GM23338 (cell line): ENCODE data around the gene LMF1. TPM values are rescaled to one million over a fixed set of nuclear protein-coding genes. Genes with fewer than 3 reads are reported as not detected.

ENCODE experiments used
- ATAC-seq: fragments of 200-7000 bp; cut with Tn5 transposase; 3 replicates; pipeline ENCODE4 v1.9.1; 2020
- DNase-seq: peaks from one replicate; pipeline ENCODE4 v3.0.0-alpha.2; 2015; ENCODE audit warnings: low spot score
- H2AFZ ChIP-seq: fragments of 200-600 bp; sonication (generic); 2 replicates; pipeline ENCODE4 v1.8.0; 2016; ENCODE audit warnings: antibody characterized with exemption, mild to moderate bottlenecking, moderate library complexity
- H3F3A ChIP-seq: fragments of 200-600 bp; sonication (generic); replicated peaks from 2 replicates; pipeline ENCODE4 v1.8.0; 2017; ENCODE audit warnings: antibody characterized with exemption, mixed run types, low read depth
- H3K27ac ChIP-seq: fragments of 200-600 bp; sonication (generic); 2 replicates; pipeline ENCODE4 v1.6.1; 2016; ENCODE audit warnings: low read depth
- H3K27me3 ChIP-seq: fragments of 200-600 bp; sonication (generic); 2 replicates; pipeline ENCODE4 v1.8.0; 2016; ENCODE audit warnings: mild to moderate bottlenecking, mixed run types, moderate library complexity; ENCODE audit not compliant: insufficient read depth
- H3K36me3 ChIP-seq: fragments of 200-600 bp; sonication (generic); 2 replicates; pipeline ENCODE4 v1.8.0; 2016; ENCODE audit warnings: mild to moderate bottlenecking; ENCODE audit not compliant: insufficient read depth
- H3K4me1 ChIP-seq: fragments of 200-600 bp; sonication (generic); 2 replicates; pipeline ENCODE4 v1.8.0; 2016; ENCODE audit warnings: mild to moderate bottlenecking, moderate library complexity; ENCODE audit not compliant: insufficient read depth
- H3K4me2 ChIP-seq: fragments of 200-600 bp; sonication (generic); 2 replicates; pipeline ENCODE4 v1.7.1; 2017; ENCODE audit warnings: mixed run types
- H3K4me3 ChIP-seq: fragments of 200-600 bp; sonication (generic); 2 replicates; pipeline ENCODE4 v1.6.1; 2016; ENCODE audit warnings: mixed run types
- H3K79me2 ChIP-seq: fragments of 200-600 bp; sonication (generic); replicated peaks from 2 replicates; pipeline ENCODE4 v1.8.0; 2017; ENCODE audit warnings: mild to moderate bottlenecking; ENCODE audit not compliant: insufficient read depth
- H3K9me2 ChIP-seq: fragments of 200-600 bp; sonication (generic); 2 replicates; pipeline ENCODE4 v1.8.0; 2017; ENCODE audit not compliant: insufficient read depth
- H4K20me1 ChIP-seq: fragments of 200-600 bp; sonication (generic); replicated peaks from 2 replicates; pipeline ENCODE4 v1.8.0; 2017; ENCODE audit warnings: mild to moderate bottlenecking; ENCODE audit not compliant: insufficient read depth
- H3K27ac Mint-ChIP-seq: 2 replicates; pipeline ENCODE4 v1.8.0; 2020; ENCODE audit warnings: inconsistent platforms, mild to moderate bottlenecking, moderate library complexity, mixed read lengths
- H3K27me3 Mint-ChIP-seq: 3 replicates; pipeline ENCODE4 v1.8.0; 2022; ENCODE audit warnings: low read depth, mild to moderate bottlenecking, moderate library complexity, mixed read lengths, inconsistent platforms; ENCODE audit not compliant: insufficient read depth, poor library complexity
- H3K36me3 Mint-ChIP-seq: 3 replicates; pipeline ENCODE4 v1.8.0; 2021; ENCODE audit warnings: low read depth, mild to moderate bottlenecking, inconsistent platforms, moderate library complexity, mixed read lengths
- H3K4me1 Mint-ChIP-seq: 3 replicates; pipeline ENCODE4 v1.8.0; 2020; ENCODE audit warnings: mild to moderate bottlenecking, inconsistent platforms, mixed read lengths
- H3K4me3 Mint-ChIP-seq: 3 replicates; pipeline ENCODE4 v1.8.0; 2021; ENCODE audit warnings: moderate library complexity, mild to moderate bottlenecking, inconsistent platforms, mixed read lengths
- H3K9me3 Mint-ChIP-seq: 3 replicates; pipeline ENCODE4 v1.8.0; 2020; ENCODE audit warnings: moderate library complexity, mild to moderate bottlenecking, inconsistent platforms, mixed read lengths
- CREB1 ChIP-seq: fragments of 250-450 bp; sonication (Bioruptor Pico); IDR thresholded peaks from 2 replicates; pipeline ENCODE4 v1.5.0; 2020; ENCODE audit warnings: low read depth, mild to moderate bottlenecking, moderate library complexity
- CTCF ChIP-seq, 2 experiments: fragments of 200-600 bp in 1 of 2; sonication (generic) in 1 of 2; conservative IDR thresholded peaks; 2 replicates each; pipeline versions ENCODE4 v1.5.1 to v1.6.1; 2016 to 2017; ENCODE audit warnings: antibody characterized with exemption in 2 of 2, low read depth in 2 of 2, mild to moderate bottlenecking in 2 of 2, moderate library complexity in 1 of 2
- ETS1 ChIP-seq: IDR thresholded peaks from 2 replicates; pipeline ENCODE4 v1.6.1; 2016; ENCODE audit warnings: antibody characterized with exemption
- EZH2 ChIP-seq: fragments of 200-600 bp; sonication (generic); IDR thresholded peaks from one replicate; pipeline ENCODE4 v1.8.0; 2017; ENCODE audit warnings: antibody characterized with exemption, mild to moderate bottlenecking, low read depth; ENCODE audit not compliant: unreplicated experiment
- JUNB ChIP-seq: IDR thresholded peaks from one replicate; pipeline ENCODE4 v1.6.1; 2016; ENCODE audit warnings: antibody characterized with exemption; ENCODE audit not compliant: unreplicated experiment
- POLR2AphosphoS5 ChIP-seq: IDR thresholded peaks from 2 replicates; pipeline ENCODE4 v1.6.1; 2016; ENCODE audit warnings: antibody characterized with exemption, low read depth
- STAT1 ChIP-seq: IDR thresholded peaks from one replicate; pipeline ENCODE4 v1.6.1; 2016; ENCODE audit warnings: antibody characterized with exemption; ENCODE audit not compliant: unreplicated experiment
- ZNF114 ChIP-seq: fragments of 250-450 bp; sonication (Bioruptor Pico); IDR thresholded peaks from 2 replicates; pipeline ENCODE4 v1.5.0; 2020; ENCODE audit warnings: mild to moderate bottlenecking, moderate library complexity
- ZNF331 ChIP-seq: fragments of 250-450 bp; sonication (Bioruptor Pico); IDR thresholded peaks from 2 replicates; pipeline ENCODE4 v1.5.0; 2020; ENCODE audit warnings: low read depth, mild to moderate bottlenecking, moderate library complexity
- polyA plus RNA-seq: library from polyadenylated mRNA; unstranded; fragments of >200 nt; fragmentation: Nextera tagmentation; extraction: Ambion mirVana; gene quantifications from 2 replicates; pipeline ENCODE4 v1.2.1, GENCODE V29; 2016
- total RNA-seq: library from RNA; depleted of rRNA; stranded (reverse); fragments of >200 nt; shearing (Covaris generic); gene quantifications from 2 replicates; pipeline ENCODE4 v1.2.3, GENCODE V29; 2014

Gene LMF1
- total and polyA plus RNA-seq, 2 experiments from 2014 or later = 4.2 to 10.1 TPM

GRCh38 chr16:939941-940340 is 30.8 kb downstream of the LMF1 start:
- TF ChIP-seq STAT1 (no peak), CTCF (conservative IDR thresholded peaks at IDR 0.05; ENCODE audit: low read depth in 2 of 2) (no peak), ETS1 (no peak), CREB1 (CRISPR knock-in tag) (no peak), POLR2AphosphoS5 (no peak), ZNF114 (CRISPR knock-in tag) (no peak), JUNB (no peak)
- Mint-ChIP-seq H3K27ac (no peak overlapping the region), H3K27me3 (peaks cover 8% of the 10 kb centered on the region), H3K4me3 (no peak overlapping the region), H3K36me3 (peaks cover 22% of the 10 kb centered on the region; the same call in 2 of the 3 replicates), H3K4me1 (no peaks in the 10 kb centered on the region), H3K9me3 (peaks cover 27% of the 10 kb centered on the region)
- H4K20me1 ChIP-seq = no peaks in the 10 kb centered on the region
- no peak overlapping the region for H3K4me3 ChIP-seq
- no peaks in the 10 kb centered on the region for H3F3A ChIP-seq
- H3K27me3 ChIP-seq = no peaks in the 10 kb centered on the region
- no peak overlapping the region for H3K4me2 ChIP-seq
- no peak for ATAC-seq
- H3K27ac ChIP-seq = no peak overlapping the region
- no peaks in the 10 kb centered on the region for H3K79me2 ChIP-seq
- peaks cover 11% of the 10 kb centered on the region for H3K36me3 ChIP-seq
- 0 out of 2 replicates have a peak, but pooled peaks cover 3% of the 10 kb centered on the region for H3K9me2 ChIP-seq
- H2AFZ ChIP-seq = no peak overlapping the region
- no peak for DNase-seq
- no peaks in the 10 kb centered on the region for H3K4me1 ChIP-seq

- Histone ChIP-seq H3K4me1 (no peaks in the 10 kb centered on the region), H3F3A (no peaks in the 10 kb centered on the region), H3K4me3 (no peak overlapping the region), H3K4me2 (no peak overlapping the region), H3K79me2 (no peaks in the 10 kb centered on the region), H3K36me3 (peaks cover 11% of the 10 kb centered on the region), H3K9me2 (0 out of 2 replicates have a peak, but pooled peaks cover 3% of the 10 kb centered on the region), H4K20me1 (no peaks in the 10 kb centered on the region), H2AFZ (no peak overlapping the region), H3K27ac (no peak overlapping the region), H3K27me3 (no peaks in the 10 kb centered on the region)
- DNase-seq (no peak), ATAC-seq (no peak)
- TF ChIP-seq EZH2 (no peak), ZNF114 (CRISPR knock-in tag) (no peak), ETS1 (no peak), ZNF331 (no peak), CREB1 (CRISPR knock-in tag) (no peak), JUNB (no peak)
- Mint-ChIP-seq H3K4me1 (no peaks in the 10 kb centered on the region), H3K27ac (no peak overlapping the region), H3K9me3 (peaks cover 27% of the 10 kb centered on the region), H3K4me3 (no peak overlapping the region), H3K27me3 (peaks cover 5% of the 10 kb centered on the region), H3K36me3 (peaks cover 22% of the 10 kb centered on the region; the same call in 2 of the 3 replicates)
Measured at GRCh38 chr16:939311-939710, 31.5 kb downstream of the LMF1 start.
